ENCODE results near the gene DMC1.
A peak's percentile ranks its signal among the peaks of the same experiment; 100 is the strongest.

The DMC1 gene

GRCh38 chr22:38567531-38568285 lies 2.3 kb downstream of the DMC1 start:
- DNase-seq (ENCODE audit: low read depth in 2 of 2) = no peak

GRCh38 chr22:38566726-38567504 lies 3.1 kb downstream of the DMC1 start:
- no peak for DNase-seq (ENCODE audit: low read depth in 2 of 2)

GRCh38 chr22:38565441-38565840 lies 4.5 kb downstream of the DMC1 start:
- DNase-seq (ENCODE audit: low read depth in 2 of 2) = no peak

GRCh38 chr22:38564669-38565068 lies 5.3 kb downstream of the DMC1 start:
- no peak for DNase-seq (ENCODE audit: low read depth in 2 of 2)

DNA sequence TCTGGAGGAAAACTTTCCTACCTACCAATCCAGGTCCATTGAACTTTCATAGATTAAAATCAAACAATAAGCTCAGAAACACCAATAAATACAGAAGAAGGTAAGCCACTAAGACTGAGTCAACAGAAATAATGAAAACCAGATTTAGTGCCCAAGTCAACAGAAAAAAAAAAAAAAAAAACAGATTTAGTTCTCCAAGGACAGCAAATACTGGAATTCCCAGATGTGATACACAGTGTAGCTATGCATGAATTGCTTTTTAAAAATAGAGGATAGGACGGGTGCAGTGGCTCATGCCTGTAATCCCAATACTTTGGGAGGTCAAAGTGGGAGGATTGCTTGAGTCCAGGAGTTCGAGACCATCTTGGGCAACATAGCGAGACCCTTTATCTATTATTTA lies 15.7 kb downstream of the DMC1 start:
- DNase-seq (ENCODE audit: low read depth in 2 of 2) = no peak

DNA sequence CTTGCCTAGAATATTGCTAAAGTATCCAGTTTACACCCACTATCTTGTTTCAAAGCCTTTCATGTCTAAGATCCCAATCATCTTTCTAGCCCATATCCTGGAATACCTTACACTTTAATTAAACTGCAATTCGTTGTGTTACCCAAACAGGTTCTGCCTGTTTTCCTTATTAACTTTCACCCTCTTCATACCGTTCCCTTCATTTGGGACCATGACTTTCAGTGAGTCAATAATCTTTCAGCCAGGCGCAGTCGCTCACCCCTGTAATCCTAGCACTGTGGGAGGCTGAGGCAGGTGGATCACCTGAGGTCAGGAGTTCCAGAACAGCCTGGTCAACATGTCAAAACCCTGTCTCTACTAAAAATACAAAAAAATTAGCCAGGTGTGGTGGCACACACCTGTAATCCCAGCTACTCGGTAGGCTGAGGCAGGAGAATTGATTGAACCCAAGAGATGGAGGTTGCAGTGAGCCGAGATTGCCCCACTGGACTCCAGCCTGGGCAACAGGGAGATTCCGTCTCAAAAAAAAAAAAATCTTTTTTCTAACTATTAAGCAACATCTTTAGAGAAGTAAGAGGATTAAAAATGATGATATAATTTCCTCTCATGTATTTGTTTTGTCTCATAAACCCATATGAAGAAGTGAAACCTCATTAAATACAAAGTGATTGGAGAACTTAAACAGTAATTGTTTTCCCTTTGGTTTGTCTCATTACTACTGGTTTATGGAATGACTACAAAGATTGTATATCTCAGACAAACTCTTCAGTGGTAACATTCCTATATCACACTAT lies 20.7 kb downstream of the DMC1 start:
- no peak for DNase-seq (ENCODE audit: low read depth in 2 of 2)

- no peak for DNase-seq (ENCODE audit: low read depth in 2 of 2)
Measured at GRCh38 chr22:38540701-38541100, 29.3 kb downstream of the DMC1 start.

DNA sequence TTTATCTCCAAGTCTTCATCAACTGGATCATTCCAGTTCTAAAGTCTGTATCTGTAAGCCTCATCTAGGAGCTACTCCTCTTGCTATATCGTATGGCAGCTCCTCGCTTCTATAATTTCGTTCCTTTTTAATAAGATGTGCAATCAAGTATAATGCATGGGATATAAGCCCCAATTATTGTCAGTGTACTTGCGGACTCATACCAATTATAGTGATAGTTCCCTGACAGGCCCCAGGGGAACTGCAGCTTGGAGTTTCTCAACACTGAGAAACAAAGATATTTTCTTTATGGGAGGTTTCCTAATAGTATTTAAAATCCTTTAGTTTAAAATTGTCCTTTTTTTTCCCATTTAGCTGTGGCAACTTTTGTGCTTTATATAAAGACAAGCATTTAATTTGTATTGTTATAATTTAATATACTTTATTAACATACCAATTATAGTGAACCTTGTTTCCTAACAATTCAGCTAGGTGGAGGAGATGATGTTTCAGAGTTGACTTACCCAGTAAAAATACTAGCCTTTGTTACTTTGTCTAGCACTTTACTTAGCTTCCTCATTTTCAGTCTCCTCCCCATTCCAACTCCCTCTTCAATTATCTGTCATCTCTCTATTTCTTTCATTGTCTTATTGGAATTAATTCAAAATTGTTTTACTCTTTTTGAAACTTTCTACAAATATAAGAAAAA lies 38.6 kb downstream of the DMC1 start:
- no peak for DNase-seq (ENCODE audit: low read depth in 2 of 2)

DNA sequence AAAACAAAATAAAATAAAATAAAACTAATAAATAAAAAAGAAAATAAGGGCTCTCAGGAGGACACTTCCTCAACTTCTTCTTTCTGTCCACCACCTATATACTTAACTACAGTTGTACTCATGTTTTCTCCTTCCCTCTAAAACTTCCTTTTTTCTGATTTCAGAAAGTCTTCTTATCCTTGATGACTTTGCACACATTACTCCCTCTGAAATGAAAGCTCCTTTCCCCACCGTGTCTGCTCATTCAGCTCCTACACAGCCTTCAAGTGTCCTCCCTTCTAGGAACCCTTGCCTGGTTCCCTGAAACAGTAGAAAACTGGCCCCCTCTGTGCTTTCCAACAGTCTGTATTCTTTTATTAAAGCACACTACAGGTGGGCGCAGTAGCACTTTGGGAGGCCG lies 45.6 kb downstream of the DMC1 start:
- no peak for DNase-seq (ENCODE audit: low read depth in 2 of 2)

DNA sequence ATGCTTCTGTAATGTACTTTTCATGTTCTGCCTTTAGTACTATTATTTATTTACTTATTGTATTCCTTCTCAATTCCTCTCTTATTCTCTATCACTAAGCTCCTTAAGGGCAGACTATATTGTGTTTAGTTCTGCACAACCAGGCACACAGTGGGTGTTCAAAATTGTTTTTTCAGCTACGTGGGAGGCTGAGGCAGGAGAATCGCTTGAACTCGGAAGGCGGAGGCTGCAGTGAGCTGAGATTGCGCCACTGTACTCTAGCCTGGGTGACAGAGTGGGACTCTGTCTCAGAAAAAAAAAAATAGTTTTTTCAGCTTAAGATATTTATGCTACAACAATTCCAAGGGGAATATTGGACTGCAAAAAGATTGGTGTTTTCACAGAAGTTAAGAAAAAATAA lies 46.5 kb downstream of the DMC1 start:
- DNase-seq (ENCODE audit: low read depth in 2 of 2) = no peak

- DNase-seq (ENCODE audit: low read depth in 2 of 2) = no peak
Measured at GRCh38 chr22:38523029-38523428, 47.0 kb downstream of the DMC1 start.

- no peak for DNase-seq (ENCODE audit: low read depth in 2 of 2)
Measured at GRCh38 chr22:38519453-38520250, 50.3 kb downstream of the DMC1 start.

DNA sequence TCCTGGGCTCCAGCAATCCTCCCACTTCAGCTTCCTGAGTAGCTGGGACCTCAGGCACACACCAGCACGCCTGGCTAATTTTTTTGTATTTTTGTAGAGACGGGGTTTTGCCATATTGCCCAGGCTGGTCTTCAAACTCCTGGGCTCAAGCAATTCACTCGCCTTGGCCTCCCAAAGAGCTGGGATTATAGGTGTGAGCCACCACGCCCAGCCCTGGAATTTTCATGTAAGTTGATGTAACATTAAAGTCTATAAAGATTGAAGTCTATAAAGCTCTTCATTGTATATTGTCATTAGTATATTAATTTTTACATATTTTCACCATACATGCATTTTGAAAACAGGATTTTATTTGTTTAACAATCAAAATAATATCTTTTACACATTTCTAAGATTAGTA lies 51.4 kb downstream of the DMC1 start:
- DNase-seq (ENCODE audit: low read depth in 2 of 2) = no peak

GRCh38 chr22:38513063-38513462 lies 56.9 kb downstream of the DMC1 start:
- DNase-seq (ENCODE audit: low read depth in 2 of 2) = no peak

DNA sequence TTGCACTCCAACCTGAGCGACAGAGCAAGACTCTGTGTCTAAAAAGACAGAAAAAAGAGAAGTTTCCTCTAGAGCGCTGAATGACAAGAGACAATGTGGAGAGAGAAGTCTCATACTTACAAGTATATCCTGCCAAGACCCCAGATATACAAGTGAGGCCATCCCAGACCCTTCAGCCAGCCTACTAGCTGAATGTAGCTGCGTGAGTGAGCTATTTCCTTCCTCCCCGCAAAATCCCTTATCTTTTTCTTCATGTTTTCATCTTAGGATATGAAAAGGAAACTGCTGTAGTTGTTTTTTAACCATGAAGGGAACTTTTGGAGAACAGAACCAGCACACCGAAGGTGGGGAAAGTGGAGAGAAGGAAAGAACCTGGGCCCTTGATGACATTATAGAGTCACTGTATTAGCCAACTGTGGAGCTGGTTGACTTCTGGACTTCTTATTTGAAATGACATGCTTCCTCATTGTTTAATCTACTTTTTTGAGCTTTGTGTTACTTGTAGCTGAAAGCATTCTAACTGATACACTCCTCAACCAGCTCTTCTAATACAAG lies 59.5 kb downstream of the DMC1 start:
- DNase-seq (ENCODE audit: low read depth in 2 of 2) = no peak

DNA sequence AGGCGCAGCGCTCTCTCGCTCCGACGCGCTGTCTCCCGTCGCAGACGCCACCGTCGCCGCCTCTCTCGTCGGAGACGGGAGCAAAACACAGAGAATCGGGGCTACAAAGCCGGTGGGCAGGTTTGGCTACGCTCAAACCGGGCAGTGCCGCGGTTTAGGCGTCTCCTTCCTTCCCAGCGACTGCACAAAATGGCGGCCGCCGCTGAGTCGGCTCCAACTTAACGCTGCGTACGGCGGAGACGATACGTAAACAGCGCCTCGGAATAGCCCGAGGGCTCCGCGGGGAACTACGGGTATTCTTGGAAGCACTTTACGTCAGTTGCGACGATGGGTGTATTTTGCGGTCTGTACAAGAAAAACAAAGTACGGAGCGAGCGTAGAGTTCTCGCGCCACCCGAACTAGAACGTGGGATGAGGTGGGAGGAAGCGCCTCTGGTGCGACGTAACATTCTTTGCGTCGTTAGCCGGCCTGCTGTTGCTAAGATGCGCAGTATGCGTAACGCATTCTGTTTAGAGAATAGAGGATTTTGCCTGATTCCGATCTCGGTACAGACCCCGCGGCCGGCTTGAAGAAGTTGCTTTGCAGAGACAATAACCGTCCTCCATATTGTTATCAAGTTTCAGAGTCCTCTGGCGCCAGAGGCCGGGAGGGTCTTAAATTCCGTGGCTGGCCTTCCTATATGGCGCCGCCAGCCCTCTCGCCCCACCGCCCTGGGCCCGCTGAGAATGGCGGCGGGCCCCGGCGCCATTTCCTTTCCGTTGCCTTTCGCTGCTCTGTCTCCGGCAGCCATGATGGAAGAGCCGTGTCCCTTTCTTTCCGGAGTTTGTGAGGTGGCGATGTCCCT lies 63.6 kb downstream of the DMC1 start, which contains the start of gene DDX17:
Gene DDX17 (minus strand): TSS at position 194 of the 845 bp plus-strand sequence.
- peak; percentile 82 to 96 for DNase-seq (ENCODE audit: low read depth in 2 of 2)

- DNase-seq (ENCODE audit: low read depth in 2 of 2) = peak; percentile 50 to 58
Measured at GRCh38 chr22:38505541-38506117, 64.4 kb downstream of the DMC1 start.

DNA sequence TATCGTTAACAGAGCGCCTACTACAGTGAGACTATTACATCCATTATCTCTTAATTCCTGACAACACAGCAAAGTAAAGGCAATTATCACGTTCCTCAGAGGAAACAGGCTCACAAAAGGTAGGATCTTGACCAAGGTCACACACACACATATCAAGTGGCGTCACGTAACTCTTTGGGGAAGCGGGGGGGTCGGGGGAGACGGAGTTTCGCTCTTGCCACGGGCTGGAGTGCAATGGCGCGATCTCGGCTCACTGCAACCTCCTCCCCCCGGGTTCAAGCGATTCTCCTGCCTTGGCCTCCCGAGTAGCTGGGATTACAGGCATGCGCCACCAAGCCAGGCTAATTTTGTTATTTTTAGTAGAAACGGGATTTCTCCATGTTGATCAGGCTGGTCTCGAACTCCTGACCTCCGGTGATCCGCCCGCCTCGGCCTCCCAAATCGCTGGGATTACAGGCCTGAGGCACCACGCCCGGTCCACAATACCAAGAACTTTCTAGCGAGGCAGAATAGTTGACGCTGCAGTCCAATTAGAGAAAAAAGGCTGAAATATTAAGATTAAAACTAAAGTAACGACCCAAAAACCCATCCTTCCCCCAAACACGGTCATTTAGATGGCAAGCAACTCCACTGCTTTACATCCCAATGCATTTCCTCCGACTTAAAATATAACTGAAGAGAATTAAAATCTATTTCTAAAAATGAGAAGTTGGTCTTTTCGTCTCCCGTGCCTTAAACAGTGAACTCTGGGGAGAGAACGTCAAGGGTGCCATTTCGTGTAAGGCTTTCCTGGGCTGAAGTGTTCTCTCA lies 65.0 kb downstream of the DMC1 start:
- peak; percentile 26 to 47 for DNase-seq (ENCODE audit: low read depth in 2 of 2)

All from stimulated activated CD4-positive, alpha-beta T cell treated with anti-CD3 and anti-CD28 coated beads, Interleukin-1b, Interleukin-23, amount 100 ng/mL, for 4 hours (primary cell).